Uterus (tissue), 4 donors: Measurements from ENCODE around the gene TRIM4. TPM values are rescaled to one million over a fixed set of nuclear protein-coding genes. Genes with fewer than 3 reads are reported as not detected.

ENCODE experiments used
- DNase-seq, 2 donors: peaks; one replicate each; pipeline ENCODE4 v3.0.0-alpha.2; 2019 to 2020
- H3K27ac ChIP-seq, 2 donors: fragments of 200-600 bp; sonication (generic); 1 replicate in 1 of 2; 2 replicates in 1 of 2; pipeline ENCODE4 v1.5.1; 2016 to 2018
- H3K27me3 ChIP-seq, 2 donors: fragments of 200-600 bp; sonication (generic); one replicate each; pipeline ENCODE4 v1.5.1; 2018 to 2019; ENCODE audit warnings: control low read depth in 1 of 2
- H3K36me3 ChIP-seq, 2 donors: fragments of 200-600 bp; sonication (generic); one replicate each; pipeline ENCODE4 v1.5.1; 2019; ENCODE audit warnings: control low read depth in 1 of 2
- H3K4me1 ChIP-seq, 2 donors: fragments of 200-600 bp; sonication (generic); one replicate each; pipeline ENCODE4 v1.5.1; 2018 to 2019; ENCODE audit warnings: control low read depth in 1 of 2
- H3K4me3 ChIP-seq, 2 donors: fragments of 200-600 bp; sonication (generic); 1 replicate in 1 of 2; 2 replicates in 1 of 2; pipeline ENCODE4 v1.5.1; 2018 to 2019; ENCODE audit warnings: mild to moderate bottlenecking in 1 of 2
- H3K9me3 ChIP-seq, 2 donors: fragments of 200-600 bp; sonication (generic); one replicate each; pipeline ENCODE4 v1.5.1; 2019; ENCODE audit warnings: control low read depth in 1 of 2
- POLR2A ChIP-seq, 2 donors: fragments of 450-650 bp; IDR thresholded peaks; one replicate each; pipeline ENCODE4 v1.6.1; 2016; ENCODE audit warnings: antibody characterized with exemption in 2 of 2, mild to moderate bottlenecking in 1 of 2, moderate library complexity in 1 of 2
- intact Hi-C: fragments of 100-400 bp; cut with DNase I; formaldehyde crosslinking; loops from one replicate; pipeline ENCODE4 v1.15.1; 2023; ENCODE audit warnings: low total_unique reads
- small RNA-seq: library from RNA; depleted of rRNA; stranded (forward); fragments of <200 nt; gene quantifications from one replicate; pipeline ENCODE3, GENCODE V24; 2016
- total RNA-seq, 4 donors: library from RNA; depleted of rRNA in 3 of 4; stranded (reverse); fragments of >200 nt in 3 of 4; gene quantifications; one replicate each; pipeline versions ENCODE4 v1.1.0 to v1.2.4, GENCODE V29; 2014 to 2023
- TF ChIP-seq, protein P1 (sequence below), 4 experiments: fragments of 200-600 bp in 2 of 4; fragments of 450-650 bp in 2 of 4; sonication (generic) in 2 of 4; IDR thresholded peaks; one replicate each; pipeline ENCODE4 v1.5.1; 2016 to 2019; ENCODE audit warnings: antibody characterized with exemption in 4 of 4, mild to moderate bottlenecking in 2 of 4, moderate library complexity in 1 of 4
- donor health status: DM: yes; HTN: yes; CAD: no.

TRIM4 gene
- total RNA-seq, 4 donors from 2014 or later: 22.6 to 51.7 (median 44.3) TPM

DNA sequence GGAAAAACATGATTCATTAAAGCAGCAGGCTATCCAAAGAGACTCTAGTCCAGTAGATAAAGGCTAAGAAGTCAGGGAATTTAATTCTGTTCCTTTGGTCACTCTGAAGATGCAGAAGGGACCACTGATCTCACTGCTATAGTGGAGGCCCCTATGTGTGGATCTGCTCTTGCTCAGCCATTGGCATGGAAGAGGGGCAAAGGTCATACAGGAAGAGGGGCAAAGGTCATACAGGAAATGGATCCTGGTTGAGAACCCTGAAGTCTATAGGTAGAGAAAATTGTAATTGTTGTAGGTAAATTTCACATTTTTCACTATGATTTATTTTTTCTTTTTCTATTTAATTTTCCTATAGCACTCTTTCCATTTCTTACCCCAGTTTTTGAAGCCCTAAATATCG lies 64.1 kb downstream of the TRIM4 start:
- no peaks in the 10 kb centered on the region for H3K36me3 ChIP-seq
- H3K9me3 ChIP-seq: no peaks in the 10 kb centered on the region
- intact Hi-C loops: no loop called here
- H3K4me3 ChIP-seq: no peak overlapping the region
- TF ChIP-seq, protein P1, sequence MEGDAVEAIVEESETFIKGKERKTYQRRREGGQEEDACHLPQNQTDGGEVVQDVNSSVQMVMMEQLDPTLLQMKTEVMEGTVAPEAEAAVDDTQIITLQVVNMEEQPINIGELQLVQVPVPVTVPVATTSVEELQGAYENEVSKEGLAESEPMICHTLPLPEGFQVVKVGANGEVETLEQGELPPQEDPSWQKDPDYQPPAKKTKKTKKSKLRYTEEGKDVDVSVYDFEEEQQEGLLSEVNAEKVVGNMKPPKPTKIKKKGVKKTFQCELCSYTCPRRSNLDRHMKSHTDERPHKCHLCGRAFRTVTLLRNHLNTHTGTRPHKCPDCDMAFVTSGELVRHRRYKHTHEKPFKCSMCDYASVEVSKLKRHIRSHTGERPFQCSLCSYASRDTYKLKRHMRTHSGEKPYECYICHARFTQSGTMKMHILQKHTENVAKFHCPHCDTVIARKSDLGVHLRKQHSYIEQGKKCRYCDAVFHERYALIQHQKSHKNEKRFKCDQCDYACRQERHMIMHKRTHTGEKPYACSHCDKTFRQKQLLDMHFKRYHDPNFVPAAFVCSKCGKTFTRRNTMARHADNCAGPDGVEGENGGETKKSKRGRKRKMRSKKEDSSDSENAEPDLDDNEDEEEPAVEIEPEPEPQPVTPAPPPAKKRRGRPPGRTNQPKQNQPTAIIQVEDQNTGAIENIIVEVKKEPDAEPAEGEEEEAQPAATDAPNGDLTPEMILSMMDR (IDR thresholded peaks at IDR 0.05): no peak
- no peak for TF ChIP-seq POLR2A (IDR thresholded peaks at IDR 0.05)
- DNase-seq: no peak
- no peaks in the 10 kb centered on the region for H3K4me1 ChIP-seq
- H3K27me3 ChIP-seq: no peaks in the 10 kb centered on the region
- no peak overlapping the region for H3K27ac ChIP-seq

GRCh38 chr7:99848420-99849216 lies 70.7 kb downstream of the TRIM4 start:
- intact Hi-C loops: no loop called here
- Histone ChIP-seq H3K4me1 (no peaks in the 10 kb centered on the region), H3K4me3 (no peak overlapping the region), H3K27ac (no peak overlapping the region), H3K9me3 (no peaks in the 10 kb centered on the region), H3K36me3 (no peaks in the 10 kb centered on the region), H3K27me3 (no peaks in the 10 kb centered on the region)
- no peak for DNase-seq
- TF ChIP-seq, protein P1 (IDR thresholded peaks at IDR 0.05): no peak
- TF ChIP-seq POLR2A (IDR thresholded peaks at IDR 0.05): no peak

DNA sequence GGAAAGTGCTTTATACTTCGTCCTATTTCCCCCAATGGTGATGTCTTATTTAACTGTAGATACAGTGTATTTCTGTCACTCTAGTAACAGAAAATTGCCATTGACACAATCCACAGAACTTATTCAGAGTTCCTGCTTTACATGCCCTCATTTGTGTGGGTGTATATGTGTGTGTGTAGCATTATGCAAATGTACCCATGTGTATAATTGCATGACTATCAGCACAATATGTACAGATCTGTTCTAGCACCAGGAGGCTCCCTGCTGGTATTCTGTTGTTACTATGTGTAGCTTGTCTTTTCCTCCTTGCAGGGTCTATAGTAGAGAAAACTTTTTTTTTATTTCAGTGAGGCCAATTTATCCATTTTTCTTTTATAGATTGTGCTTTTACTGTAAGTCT lies 75.0 kb downstream of the TRIM4 start:
- H3K27ac ChIP-seq: no peak overlapping the region
- H3K27me3 ChIP-seq: no peaks in the 10 kb centered on the region
- H3K9me3 ChIP-seq: no peaks in the 10 kb centered on the region
- no peak overlapping the region for H3K4me3 ChIP-seq
- TF ChIP-seq, protein P1 (IDR thresholded peaks at IDR 0.05): no peak
- no peak for TF ChIP-seq POLR2A (IDR thresholded peaks at IDR 0.05)
- intact Hi-C loops: no loop called here
- no peaks in the 10 kb centered on the region for H3K36me3 ChIP-seq
- no peaks in the 10 kb centered on the region for H3K4me1 ChIP-seq
- no peak for DNase-seq

DNA sequence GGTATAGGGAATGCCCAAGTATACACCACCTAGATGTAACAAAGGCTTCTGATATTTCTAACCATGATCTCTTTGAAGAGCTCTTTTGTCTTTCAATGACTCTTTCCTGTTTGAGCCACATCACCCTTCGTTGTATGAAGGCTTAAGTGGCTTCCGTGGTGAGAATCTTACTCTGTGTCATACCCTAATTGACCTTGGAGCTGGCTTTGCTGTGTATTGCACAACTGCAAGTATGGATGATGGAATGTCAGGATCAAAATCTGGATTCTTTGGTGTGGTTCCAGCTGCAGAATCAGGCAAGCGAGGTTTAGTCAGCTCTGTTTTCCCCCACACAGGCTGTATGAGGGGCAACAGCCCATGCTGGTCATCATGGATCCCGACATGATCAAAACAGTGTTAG lies 75.5 kb downstream of the TRIM4 start:
- H3K4me3 ChIP-seq: no peak overlapping the region
- H3K9me3 ChIP-seq: no peaks in the 10 kb centered on the region
- no peaks in the 10 kb centered on the region for H3K27me3 ChIP-seq
- H3K36me3 ChIP-seq: no peaks in the 10 kb centered on the region
- intact Hi-C loops: no loop called here
- TF ChIP-seq, protein P1 (IDR thresholded peaks at IDR 0.05): no peak
- TF ChIP-seq POLR2A (IDR thresholded peaks at IDR 0.05): no peak
- no peak for DNase-seq
- H3K27ac ChIP-seq: no peak overlapping the region
- H3K4me1 ChIP-seq: no peaks in the 10 kb centered on the region

DNA sequence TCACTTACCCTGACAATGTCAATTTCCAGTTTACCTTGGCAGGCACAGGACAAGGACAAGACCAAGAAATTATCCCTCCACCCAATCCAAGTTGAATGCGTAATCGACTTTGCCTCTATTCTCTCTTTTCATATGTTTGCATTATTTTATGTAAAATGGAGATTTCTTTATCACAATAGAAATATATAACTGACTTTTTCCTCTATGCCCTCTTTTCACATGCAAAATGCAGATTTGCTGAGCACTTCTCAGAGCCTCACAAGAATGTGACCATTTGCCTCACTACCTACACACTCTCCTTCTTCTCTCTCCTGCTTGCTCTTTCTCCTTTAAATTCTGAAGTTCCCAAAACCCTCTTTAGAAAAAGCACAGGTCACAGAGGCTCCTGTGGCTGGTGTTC lies 76.4 kb downstream of the TRIM4 start:
- no peak overlapping the region for H3K4me3 ChIP-seq
- no peak overlapping the region for H3K27ac ChIP-seq
- H3K4me1 ChIP-seq: no peaks in the 10 kb centered on the region
- no peaks in the 10 kb centered on the region for H3K9me3 ChIP-seq
- intact Hi-C loops: no loop called here
- no peaks in the 10 kb centered on the region for H3K36me3 ChIP-seq
- no peak for DNase-seq
- TF ChIP-seq POLR2A (IDR thresholded peaks at IDR 0.05): no peak
- TF ChIP-seq, protein P1 (IDR thresholded peaks at IDR 0.05): no peak
- no peaks in the 10 kb centered on the region for H3K27me3 ChIP-seq

Small RNA genes lying within 50 kb of the gene (small RNA-seq; reads per million reads assigned to genes)
- gene AC011904.1 (not detected), gene CYP3A52P (not detected), gene RF00019 (not detected), gene RF00561 (not detected)

Other genes with a start within 250 kb of the TRIM4 start
- gene CYP3A5, start 239.5 kb downstream of the TRIM4 start, total RNA-seq: 10 to 100 TPM in 1 of 4 donors, 1 to 10 TPM in 1, under 1 TPM in 1, not detected in 1; 0.51 to 17.3 (median 4.4) TPM
- under 1 TPM in 1 of 4 donors, not detected in 3; 0.91 TPM for gene CYP3A7, start 184.3 kb downstream of the TRIM4 start, total RNA-seq
- under 1 TPM in 1 of 4 donors, not detected in 3; 0.18 TPM for gene CYP3A4, start 135.3 kb downstream of the TRIM4 start, total RNA-seq
- under 1 TPM in 1 of 4 donors, not detected in 3; 0.28 TPM for gene CYP3A43, start 91.5 kb downstream of the TRIM4 start, total RNA-seq
- not detected for gene OR2AE1, start 42.5 kb downstream of the TRIM4 start, total RNA-seq
- under 1 TPM in 1 of 4 donors, not detected in 3; 0.79 TPM for gene GJC3, start 10.1 kb upstream of the TRIM4 start, total RNA-seq
- gene AZGP1, start 56.5 kb upstream of the TRIM4 start, total RNA-seq: not detected
- gene ZKSCAN1, start 96.1 kb upstream of the TRIM4 start, total RNA-seq: 10 to 100 TPM; 20.9 to 96.7 (median 53.6) TPM
- 10 to 100 TPM in 3 of 4 donors, 1 to 10 TPM in 1; 5.0 to 28.9 (median 17.0) TPM for gene ZSCAN21, start 130.2 kb upstream of the TRIM4 start, total RNA-seq
- gene ZNF3, start 162.2 kb upstream of the TRIM4 start, total RNA-seq: 10 to 100 TPM; 10.9 to 69.4 (median 50.3) TPM
- gene COPS6, start 169.4 kb upstream of the TRIM4 start, total RNA-seq: 100 to 1,000 TPM in 1 of 4 donors, 10 to 100 TPM in 3; 31.8 to 110 (median 53.1) TPM
- gene MCM7, start 181.9 kb upstream of the TRIM4 start, total RNA-seq: 10 to 100 TPM; 18.7 to 74.8 (median 43.3) TPM
- 10 to 100 TPM in 3 of 4 donors, 1 to 10 TPM in 1; 5.0 to 52.0 (median 33.6) TPM for gene AP4M1, start 182.1 kb upstream of the TRIM4 start, total RNA-seq
- gene TAF6, start 199.8 kb upstream of the TRIM4 start, total RNA-seq: 10 to 100 TPM; 23.5 to 68.9 (median 67.7) TPM
- 10 to 100 TPM in 2 of 4 donors, 1 to 10 TPM in 1, not detected in 1; 3.3 to 53.6 (median 24.7) TPM for gene CNPY4, start 200.1 kb upstream of the TRIM4 start, total RNA-seq
- gene MBLAC1, start 207.4 kb upstream of the TRIM4 start, total RNA-seq: 10 to 100 TPM in 1 of 4 donors, 1 to 10 TPM in 3; 1.3 to 12.4 (median 4.6) TPM
- gene LAMTOR4, start 229.4 kb upstream of the TRIM4 start, total RNA-seq: 100 to 1,000 TPM in 3 of 4 donors, 10 to 100 TPM in 1; 53.3 to 197 (median 115) TPM
- 10 to 100 TPM in 1 of 4 donors, 1 to 10 TPM in 3; 2.8 to 22.3 (median 5.7) TPM for gene TRAPPC14, start 239.2 kb upstream of the TRIM4 start, total RNA-seq
- 10 to 100 TPM in 1 of 4 donors, 1 to 10 TPM in 1, under 1 TPM in 1, not detected in 1; 0.51 to 12.1 (median 7.5) TPM for gene GAL3ST4, start 249.1 kb upstream of the TRIM4 start, total RNA-seq